ENCODE measurements around the gene FAF2.
A peak's percentile ranks its signal among the peaks of the same experiment; 100 is the strongest.
"Not testable (repeated sequence)": the region's sequence is repeated elsewhere in the genome, so short reads cannot be mapped to it uniquely, and the experiment has no call there.

The FAF2 gene

GRCh38 chr5:176418251-176418650 lies 29.9 kb upstream of the FAF2 start:
- no peak for DNase-seq

GRCh38 chr5:176420086-176420485 lies 28.1 kb upstream of the FAF2 start:
- DNase-seq, result no peak

GRCh38 chr5:176420972-176421544 lies 27.1 kb upstream of the FAF2 start:
- DNase-seq, result no peak

GRCh38 chr5:176424181-176424580 lies 24.0 kb upstream of the FAF2 start:
- DNase-seq, result no peak

- DNase-seq, result no peak
Measured at GRCh38 chr5:176425138-176425537, 23.0 kb upstream of the FAF2 start.

- DNase-seq, result no peak
Measured at GRCh38 chr5:176425791-176426190, 22.4 kb upstream of the FAF2 start.

GRCh38 chr5:176426876-176427275 lies 21.3 kb upstream of the FAF2 start:
- DNase-seq, result no peak

- DNase-seq, result no peak
Measured at GRCh38 chr5:176427971-176428370, 20.2 kb upstream of the FAF2 start.

GRCh38 chr5:176429972-176430371 lies 18.2 kb upstream of the FAF2 start:
- no peak for DNase-seq

GRCh38 chr5:176432707-176433106 lies 15.5 kb upstream of the FAF2 start:
- DNase-seq, result no peak

GRCh38 chr5:176436656-176437055 lies 11.5 kb upstream of the FAF2 start:
- DNase-seq, result no peak

- DNase-seq, result no peak
Measured at GRCh38 chr5:176438959-176439757, 9.0 kb upstream of the FAF2 start.

- no peak for DNase-seq
Measured at GRCh38 chr5:176440927-176441706, 7.1 kb upstream of the FAF2 start.

- DNase-seq, result no peak
Measured at GRCh38 chr5:176441921-176442323, 6.3 kb upstream of the FAF2 start.

- DNase-seq, result not testable (repeated sequence)
Measured at GRCh38 chr5:176442911-176443310, 5.3 kb upstream of the FAF2 start.

- DNase-seq, result no peak
Measured at GRCh38 chr5:176444742-176445141, 3.4 kb upstream of the FAF2 start.

- DNase-seq, result no peak
Measured at GRCh38 chr5:176446028-176446665, 2.0 kb upstream of the FAF2 start.

GRCh38 chr5:176446884-176447590 lies 1.1 kb upstream of the FAF2 start:
- no peak for DNase-seq

GRCh38 chr5:176447591-176447977 lies 601 bp upstream of the FAF2 start:
- peak; percentile 46 for DNase-seq

GRCh38 chr5:176450077-176450476 lies 1.9 kb downstream of the FAF2 start:
- no peak for DNase-seq

- no peak for DNase-seq
Measured at GRCh38 chr5:176454724-176455394, 6.7 kb downstream of the FAF2 start.

- no peak for DNase-seq
Measured at GRCh38 chr5:176458904-176459561, 10.8 kb downstream of the FAF2 start.
